Activated CD4-positive, alpha-beta T cell treated with anti-CD3 and anti-CD28 coated beads for 24 hours (primary cell): ENCODE results near the gene SLC16A12.

Experiments used
- DNase-seq, 2 donors: peaks; one replicate each; pipeline ENCODE4 v3.0.0-alpha.2; 2020; ENCODE audit warnings: low read depth in 2 of 2

The SLC16A12 gene

DNA sequence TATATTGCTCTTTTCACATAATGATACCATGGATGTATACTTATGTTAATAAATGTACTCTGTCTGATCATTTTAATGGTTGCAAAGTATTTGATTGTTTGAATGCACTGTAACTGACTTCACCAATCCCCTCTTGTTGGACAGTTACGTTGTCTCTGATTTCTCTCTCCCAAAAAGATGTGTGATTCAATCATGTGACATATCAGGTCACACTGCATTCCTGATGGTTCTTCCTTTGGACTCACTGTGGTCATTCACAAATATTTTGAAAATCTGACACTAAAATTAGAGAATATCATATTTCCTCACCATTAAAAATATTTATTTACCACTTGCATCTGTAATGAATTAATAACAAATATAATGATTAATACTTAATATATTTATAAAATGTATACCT is 22.2 kb downstream of the SLC16A12 start:
- DNase-seq, result no peak

DNA sequence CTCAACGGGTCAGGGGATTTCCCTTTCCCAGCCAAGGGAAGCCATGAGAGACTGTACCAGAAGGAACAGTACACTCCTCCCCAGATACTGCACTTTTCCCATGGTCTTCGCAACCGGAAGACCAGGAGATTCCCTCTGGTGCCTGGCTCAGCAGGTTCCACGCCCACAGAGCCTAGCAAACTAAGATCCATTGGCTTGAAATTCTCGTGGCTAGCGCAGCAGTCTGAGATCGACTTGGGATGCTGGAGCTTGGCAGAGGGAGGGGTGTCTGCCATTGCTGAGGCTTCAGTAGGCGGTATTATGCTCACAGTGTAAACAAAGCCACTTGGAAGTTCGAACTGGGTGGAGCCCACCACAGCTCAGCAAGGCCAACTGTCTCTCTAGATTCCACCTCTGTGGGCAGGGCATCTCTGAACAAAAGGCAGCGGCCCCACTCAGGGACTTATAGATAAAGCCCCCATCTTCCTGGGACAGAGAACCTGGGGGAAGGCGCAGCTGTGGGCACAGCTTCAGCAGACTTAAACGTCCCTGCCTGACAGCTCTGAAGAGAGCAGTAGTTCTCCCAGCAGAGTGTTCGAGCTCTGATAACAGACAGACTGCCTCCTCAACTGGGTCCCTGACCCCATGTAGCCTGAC is 29.6 kb downstream of the SLC16A12 start:
- no peak for DNase-seq

DNA sequence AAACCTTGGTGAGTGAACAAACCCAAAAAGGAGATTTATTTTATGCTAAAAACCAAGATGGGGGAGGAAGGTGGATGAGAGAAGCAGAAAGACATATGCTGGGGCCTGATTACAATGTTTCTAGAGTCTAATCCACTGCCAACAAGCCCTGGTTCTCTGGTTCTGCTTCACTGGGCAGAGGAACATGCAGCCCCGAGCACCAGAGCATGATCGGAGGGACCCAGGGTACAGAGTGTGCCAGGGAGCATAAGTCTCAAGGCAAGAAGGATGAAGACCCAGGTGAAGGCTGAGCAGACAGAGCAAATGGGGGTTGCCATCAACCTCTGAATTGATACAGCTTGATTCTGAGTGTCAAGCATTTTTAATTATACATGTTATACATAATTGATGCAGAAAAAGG is 30.7 kb downstream of the SLC16A12 start:
- no peak for DNase-seq

DNA sequence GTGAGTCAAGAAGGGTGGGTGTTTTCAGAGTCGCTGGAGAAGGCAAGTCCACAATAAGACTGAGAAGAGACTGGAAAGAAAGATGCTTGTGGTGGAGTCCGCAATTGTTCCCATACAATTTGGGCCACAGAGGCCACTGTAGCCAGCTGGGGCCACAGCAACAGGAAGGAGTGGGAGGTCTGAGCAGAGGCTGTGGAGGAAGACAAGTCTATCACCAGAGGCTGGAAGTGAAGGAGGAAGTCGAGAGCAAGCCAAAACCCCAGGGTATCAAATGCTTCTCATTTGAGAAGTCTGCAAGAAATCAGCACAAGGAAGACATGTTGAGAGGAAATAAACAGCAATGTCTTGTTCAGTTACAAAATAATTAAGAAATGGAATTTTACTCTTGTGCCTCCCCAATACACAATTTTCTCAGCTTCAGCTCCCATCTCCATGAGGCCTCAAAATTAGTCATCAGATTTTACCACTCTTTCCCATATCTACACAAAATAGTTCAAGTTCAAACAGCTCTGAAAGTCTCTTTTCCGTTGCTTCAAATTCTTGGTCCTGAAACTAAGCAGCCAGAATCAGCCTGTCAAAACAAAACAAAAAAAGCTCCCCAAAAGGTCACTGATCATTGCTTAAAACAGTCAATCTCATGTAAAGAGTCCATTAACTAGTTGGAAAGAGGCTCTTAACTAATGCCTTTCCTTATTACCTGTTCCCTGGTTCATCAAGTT is 31.6 kb downstream of the SLC16A12 start:
- DNase-seq, result no peak

DNA sequence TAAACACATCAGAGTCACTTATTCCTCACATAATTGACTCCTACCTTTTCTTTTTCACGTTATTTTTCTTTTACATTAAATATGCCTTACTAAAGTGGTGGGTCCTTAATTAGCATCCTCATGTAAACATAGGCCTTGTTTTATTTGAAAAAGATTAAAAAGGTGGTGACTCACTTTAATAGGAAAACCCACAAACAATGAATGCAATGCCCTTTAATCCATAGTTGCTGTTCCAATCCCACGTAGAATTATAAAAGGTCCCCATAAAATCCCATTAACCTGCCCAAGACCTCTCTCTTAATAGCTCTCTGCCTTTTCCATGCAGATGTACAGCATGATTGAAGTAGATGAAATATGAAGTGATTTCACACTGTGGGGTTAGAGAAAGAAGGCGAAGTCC is 32.2 kb downstream of the SLC16A12 start:
- no peak for DNase-seq

DNA sequence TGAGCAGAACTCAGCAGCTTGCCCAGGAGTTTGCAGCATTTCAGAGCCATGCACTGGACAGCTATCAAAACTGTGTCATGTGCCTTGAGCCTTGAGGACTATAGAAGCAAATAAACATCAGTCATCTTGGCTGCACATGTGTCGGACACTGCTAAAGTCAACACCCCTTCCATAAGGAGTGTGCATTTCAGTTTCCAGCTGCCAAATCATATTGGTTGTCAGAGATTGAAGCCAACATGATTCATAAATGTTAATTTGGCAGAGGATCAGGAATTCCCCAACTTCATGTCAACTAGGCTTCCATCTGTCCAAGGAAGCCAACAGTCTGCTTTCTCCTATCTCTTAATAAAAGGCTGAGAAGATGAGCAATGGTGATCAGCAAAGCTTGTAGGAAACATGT is 32.8 kb downstream of the SLC16A12 start:
- no peak for DNase-seq

DNA sequence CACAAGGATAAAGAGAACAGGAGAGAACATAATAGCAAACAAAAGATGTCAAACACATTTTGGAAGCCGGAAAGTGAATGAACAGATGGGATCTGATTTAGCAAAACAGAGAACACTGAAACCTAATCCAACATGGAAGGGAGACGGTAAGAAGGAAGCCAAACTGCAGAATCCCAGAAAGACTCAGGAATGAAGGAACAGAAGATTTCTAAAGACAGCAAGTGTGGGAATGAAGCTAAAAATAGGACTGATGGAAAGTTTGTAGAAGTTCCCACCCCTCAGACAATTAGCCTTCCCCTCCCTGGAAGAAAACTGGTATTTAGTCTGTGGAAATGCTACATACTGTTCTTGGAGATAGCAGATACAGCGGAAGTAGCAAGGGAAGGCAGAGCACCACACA is 40.8 kb downstream of the SLC16A12 start:
- no peak for DNase-seq

DNA sequence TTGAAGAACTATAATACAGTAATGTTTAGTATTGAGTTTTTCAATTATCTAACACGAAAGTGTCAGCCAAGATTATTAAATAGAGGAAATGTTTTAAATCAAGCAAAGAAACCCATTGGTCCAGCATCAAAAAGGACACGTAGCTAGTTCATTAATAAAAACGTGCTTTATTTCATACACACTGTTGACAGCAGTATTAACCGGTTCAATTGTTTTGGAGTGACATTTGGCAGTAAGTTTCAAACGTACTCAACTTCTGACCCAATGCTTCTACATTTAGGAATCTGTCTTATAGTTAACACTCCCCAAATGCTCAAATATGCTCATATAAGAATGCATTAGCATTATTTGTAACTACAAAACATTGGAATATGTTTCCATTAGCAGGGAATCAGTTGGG is 41.3 kb downstream of the SLC16A12 start:
- no peak for DNase-seq

DNA sequence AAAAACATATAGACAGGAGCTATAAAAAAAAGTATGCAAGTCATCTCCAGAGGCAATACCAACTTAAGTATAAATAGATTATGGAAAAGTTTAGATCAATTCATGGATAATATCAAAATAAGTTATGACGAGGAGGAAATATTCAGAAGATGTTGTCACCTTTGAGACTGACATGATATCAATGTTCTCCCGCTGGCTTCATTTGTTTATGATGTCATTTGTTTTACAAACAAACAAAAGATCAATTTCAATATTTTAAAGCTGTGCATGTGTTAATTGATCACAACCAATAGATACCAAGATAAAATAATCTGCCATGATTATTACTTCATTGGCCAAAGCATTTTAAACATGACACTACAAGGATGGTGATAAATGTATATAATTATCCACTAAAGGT is 43.5 kb downstream of the SLC16A12 start:
- no peak for DNase-seq

DNA sequence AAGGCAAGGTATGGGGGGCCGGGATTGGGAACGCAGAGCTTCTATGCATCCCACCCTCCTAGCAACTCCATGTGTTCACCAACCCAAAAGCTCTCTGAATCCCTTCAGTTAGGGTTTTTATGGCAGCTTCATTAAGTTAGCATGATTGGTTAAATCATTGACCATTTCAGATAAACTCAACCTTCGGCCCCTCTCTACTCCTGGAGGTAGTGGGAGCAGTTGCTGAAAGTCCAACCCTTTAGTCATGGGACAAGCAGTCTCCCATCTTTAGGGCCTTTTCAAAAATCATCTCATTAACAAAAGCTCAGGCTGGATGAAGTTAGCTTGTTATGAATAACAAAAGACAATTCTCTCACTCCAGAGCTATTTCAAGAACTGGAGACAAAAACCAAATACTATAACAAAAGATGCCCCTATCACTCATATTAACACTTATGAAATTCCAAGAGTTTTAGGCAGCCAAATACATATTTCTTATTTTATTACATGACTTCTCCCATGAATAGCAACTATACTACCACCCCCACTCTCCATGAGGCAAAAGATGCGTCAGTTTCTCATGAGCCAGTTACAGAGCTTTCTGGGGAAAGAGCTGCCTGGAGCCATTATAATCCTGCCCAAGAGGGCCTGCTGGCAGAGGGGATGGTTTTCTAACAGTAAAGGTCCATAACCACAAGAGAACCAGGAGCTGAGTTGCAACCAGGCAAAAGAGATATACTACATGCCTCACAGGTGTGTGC is 44.6 kb downstream of the SLC16A12 start:
- DNase-seq, result no peak

DNA sequence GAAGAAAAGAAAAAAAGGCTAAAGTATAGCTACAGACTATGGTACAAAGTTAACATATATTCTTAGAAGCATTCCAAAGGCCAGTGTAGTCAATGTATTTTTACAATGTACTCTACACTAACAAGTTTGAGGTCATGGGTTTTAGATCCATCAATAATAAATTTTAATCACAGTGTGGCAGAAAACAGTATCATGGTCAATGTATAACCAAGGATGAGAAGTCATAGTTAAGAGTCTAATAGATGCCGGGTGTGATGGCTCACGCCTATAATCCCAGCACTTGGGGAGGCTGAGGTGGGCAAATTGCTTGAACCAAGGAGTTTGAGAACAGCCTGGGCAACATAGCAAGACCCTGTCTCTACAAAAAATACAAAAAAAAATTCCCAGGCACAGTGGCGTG is 53.1 kb downstream of the SLC16A12 start:
- DNase-seq, result no peak

DNA sequence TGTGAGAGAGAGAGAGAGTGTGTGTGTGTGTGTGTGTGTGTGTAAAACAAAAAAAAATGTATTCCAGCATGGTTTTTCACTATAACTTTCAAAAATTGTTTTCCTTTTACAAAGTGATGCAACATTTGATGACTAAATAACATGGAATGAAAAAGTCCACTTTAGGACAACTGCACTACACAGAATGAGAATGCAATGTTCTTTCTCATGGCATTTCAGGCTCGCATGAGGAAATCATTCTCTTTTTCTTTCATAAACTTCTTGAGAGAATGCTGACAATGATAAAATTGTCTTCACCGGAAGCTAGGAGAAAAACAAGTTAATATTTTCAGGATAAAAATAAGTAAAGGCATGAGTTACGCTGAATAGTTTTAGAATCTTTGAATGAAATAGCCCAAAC is 53.7 kb downstream of the SLC16A12 start:
- DNase-seq, result no peak

DNA sequence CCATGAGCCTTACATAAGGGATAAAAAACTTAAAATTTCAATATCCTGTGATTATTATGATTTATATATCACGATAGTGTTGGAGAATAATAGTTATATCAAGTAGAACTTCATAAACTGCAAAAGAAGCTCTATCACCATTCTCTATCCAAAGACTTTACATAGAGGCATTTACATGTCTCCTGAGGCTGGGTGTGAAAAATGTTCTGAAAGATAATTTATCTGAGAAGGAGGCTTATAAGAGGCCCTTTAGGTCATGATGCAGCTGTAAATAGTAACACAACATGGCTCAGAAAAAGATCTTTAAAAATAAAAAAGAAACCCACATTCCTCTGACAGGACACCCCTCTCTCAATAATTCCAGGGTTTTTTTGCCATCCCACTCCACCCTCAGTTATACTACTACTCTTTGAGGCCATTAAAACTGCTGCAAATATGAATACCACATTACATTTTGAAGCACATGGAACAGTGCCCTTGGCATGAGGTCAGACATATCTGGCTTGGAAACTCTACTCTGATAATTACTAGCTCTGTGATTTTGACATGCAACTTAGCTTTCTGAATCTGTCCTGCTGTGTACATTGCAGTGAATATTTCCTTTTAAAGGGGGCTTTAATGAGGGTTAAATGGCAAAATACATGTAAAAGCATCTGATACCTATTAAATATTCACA is 55.5 kb downstream of the SLC16A12 start:
- DNase-seq, result no peak

DNA sequence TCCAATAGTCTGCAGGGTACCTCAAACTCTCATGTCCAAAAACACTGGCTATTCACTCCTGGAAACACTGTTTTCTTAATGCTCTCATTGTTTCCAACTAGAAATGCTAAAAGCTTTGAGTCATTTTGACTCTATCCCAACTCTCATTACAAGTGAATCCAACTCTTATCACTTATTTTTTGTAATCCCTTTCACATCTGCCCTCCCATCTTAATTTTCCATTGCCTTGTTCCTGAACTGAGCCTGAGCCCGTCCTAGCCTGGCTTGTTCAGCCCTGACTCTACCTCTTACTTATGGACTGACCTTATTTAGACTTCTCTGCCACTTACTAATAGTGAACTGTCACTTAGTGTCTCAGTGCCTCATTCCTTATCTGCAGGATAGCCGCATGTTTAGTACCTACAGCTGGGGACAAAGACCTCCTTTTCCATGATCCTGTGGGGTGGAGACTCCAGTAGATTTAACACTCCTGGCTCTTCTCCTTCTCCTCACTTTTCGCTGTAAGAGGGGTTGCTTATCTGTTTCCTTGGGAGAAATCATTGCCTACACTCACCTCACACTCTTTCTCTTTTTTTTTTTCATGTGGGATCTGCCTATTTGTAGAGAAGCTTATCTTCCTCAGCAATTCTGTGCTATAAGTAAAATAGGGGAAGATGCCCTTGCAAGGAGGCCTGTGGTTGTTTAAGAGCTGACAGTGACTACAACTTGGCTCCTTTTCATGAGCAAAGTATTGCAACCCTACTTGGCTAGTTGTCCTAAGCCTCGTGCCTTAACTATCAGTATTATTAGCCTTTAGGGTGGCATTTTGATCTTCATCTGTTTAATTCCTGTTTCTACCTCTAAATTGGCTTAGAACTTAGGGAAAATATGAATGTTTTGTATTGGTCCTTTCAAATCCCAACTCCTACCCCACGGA is 56.4 kb downstream of the SLC16A12 start:
- DNase-seq, result no peak

DNA sequence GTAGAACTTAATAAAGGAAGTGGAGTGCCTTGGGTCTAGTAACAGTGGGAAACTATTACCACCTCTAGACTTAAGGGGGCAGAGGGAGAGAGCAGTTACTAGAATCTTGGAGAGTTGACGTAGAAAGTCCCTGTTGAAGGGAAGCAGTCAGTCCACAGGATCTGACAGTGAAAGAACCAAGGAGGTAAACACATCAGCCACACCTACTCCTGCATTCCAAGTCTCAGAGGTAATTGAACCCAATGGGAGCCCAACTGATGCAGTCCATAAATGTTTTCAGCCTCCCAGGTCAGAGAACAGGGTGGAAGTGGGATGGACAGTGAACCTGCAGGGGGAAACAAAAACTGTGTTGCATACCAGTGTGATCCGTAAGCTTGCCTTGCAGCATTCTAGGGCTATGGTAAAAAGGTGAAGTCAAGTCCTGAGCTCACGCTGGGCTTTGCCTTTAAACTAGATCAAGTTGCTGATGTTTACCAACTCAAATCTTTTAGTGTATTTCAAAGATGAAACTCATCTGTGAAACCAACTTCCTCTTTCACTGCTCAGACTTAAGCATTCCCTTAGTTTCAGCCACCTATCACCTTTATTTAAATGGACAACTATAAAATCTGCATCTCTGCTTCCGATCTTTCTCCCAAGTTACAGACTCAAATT is 57.2 kb downstream of the SLC16A12 start:
- no peak for DNase-seq

DNA sequence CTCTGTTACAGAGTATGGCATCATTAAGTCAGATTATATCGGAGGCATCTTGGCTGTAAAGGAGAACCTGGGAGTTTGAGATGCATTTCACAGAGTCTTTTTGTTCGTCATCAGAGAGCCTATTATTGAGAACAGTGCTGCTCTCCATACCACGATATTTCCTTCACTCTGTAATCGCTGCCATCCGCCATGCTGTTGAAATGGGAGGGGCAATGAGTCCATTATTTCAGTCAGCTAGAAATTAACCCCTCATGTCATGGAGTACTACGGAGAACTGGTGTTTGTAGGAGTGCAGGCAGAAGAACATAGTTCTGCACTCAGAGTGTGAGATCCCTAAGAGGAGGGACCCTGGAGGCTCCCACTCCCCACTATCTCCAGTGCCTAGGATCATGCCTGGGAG is 59.2 kb downstream of the SLC16A12 start:
- DNase-seq, result no peak

DNA sequence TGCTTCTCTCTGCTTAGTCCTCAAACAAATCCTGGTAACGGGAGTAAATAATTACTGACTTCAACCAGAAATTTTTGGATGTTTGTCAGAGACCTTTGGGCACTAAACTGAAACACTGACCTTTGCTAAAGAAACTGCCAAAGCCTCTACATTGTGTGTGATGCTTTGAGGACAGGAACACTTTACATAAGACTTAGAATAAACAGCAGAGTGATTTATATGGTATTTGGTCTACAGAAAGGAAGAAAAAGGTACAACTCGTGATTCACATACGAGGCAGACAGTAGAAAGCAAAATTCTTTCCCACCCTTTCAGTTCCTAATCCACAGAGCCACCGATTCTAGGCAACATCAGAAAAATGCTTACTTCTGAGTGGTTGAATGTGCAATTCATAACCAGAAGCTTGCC is 59.8 kb downstream of the SLC16A12 start:
- no peak for DNase-seq

DNA sequence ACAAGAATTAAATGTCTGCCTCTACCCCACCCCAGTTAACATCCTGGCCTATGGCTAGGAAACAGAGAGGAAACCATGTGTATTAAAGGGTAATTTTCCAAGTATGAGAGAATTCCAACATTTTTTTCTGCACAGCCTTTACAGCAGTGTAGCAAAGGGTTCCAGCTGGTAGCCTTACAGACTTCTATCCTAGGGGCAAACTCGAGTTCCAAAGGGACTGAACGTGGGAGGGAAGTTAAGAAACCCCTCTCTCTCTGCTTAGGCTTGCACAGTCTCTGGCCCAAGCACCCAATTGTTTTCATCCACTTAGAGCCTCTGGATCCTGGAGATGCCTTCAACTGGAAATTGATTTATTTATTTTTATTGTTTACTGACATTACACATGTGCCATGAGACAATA is 60.3 kb downstream of the SLC16A12 start:
- no peak for DNase-seq

DNA sequence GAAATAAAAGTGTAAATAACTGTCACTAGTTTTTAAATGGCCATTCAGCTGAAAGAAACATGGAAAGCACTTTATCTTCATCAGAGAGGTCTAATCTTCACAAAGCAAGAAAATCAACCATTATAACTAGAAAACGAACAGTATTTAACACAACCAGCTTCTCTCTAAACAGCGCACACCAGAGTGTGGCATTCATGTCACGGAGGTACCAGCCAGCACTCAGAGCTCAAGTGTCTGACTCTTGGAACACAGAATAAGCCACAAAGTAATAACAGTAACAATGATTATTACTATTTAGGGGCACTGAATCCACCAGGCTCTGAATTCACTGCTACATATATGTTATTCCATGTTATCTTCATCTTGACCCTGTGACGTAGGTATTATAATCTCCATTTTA is 60.9 kb downstream of the SLC16A12 start:
- DNase-seq, result no peak

DNA sequence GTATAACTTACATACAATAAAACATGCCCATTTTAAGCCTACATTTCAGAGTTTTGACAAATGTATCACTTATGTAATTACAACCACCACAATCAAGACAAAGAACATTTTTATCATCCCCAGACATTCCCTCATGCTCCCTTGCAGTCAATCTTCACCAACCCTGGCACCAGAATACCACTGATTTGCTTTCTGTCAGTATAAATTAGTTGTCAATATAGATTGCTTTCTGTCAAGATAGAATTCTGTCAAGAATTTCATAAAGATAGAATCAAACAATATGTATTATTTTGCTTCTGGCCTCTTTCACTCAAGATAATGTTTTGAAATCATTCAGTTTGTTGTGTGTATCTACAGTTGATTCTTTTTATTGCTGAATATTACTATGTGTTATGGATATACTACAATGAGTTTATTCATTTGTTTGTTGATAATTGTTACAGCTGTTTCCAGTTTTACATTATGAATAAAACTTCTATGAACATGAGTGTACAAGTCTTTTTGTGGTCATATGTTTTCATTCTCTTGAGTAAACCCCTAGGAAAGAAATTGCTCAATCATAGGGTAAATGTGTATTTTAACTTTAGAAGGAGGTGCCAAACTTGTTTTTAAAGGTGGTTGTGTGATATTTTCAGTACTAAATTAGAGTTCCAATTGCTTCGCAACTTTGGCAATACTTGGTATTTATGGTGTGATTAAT is 64.1 kb downstream of the SLC16A12 start:
- no peak for DNase-seq
